Measurements from ENCODE around the gene SDK1.

DNA sequence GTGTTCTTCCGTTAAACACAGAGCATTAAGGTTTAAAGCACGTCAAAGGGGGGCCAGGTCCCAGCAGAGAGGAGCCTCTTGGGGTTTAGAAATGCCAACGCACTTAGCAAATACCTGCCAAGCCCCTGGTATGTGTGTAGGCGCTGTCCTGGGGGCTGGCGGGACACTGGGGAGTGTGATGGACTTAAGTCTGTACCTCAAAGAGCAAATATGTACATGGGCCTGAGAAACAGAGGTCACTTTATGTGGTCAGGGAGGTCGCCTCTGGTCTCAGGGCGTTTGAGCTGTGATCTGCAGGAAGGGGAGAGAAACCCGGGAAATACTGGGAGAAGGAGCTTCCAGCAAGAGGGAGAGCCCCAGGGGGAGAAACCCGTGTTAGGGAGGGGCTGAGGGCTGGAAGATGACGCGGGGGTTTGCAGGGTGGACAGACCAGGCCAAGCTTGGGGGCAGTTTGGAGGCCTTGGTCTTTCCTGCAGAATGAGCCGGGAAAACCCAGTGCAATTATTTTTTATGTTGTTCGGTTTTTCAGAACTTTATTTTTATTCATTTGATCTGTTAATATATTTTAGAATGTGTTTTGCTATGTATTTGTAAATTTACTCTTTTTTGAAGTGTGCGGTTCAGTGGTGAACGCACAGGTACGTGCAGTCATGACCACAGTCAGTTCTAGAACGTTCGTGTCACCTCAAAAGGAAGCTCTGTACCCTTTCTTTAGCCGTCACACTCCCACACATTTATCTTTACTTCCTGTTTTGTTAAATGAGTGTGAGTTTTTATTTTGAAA, 939.7 kb downstream of the SDK1 start:
- TF ChIP-seq GATA1 (IDR thresholded peaks at IDR 0.05; ENCODE audit: low read depth, low read length), result no peak
- no peak for TF ChIP-seq POLR2A (IDR thresholded peaks at IDR 0.05; ENCODE audit: low read length)
